Naive thymus-derived CD4-positive, alpha-beta T cell (primary cell): Measurements from ENCODE around the gene EGFR. TPM values are rescaled to one million over a fixed set of nuclear protein-coding genes. Genes with fewer than 3 reads are reported as not detected.
"Not testable (repeated sequence)": the region's sequence is repeated elsewhere in the genome, so short reads cannot be mapped to it uniquely, and the experiment has no call there.

Source experiments
- ATAC-seq: fragments of 150-1000 bp; cut with Tn5 transposase; 2 replicates; pipeline ENCODE4 v1.10.0; 2021; ENCODE audit warnings: mild to moderate bottlenecking, moderate library complexity
- CTCF ChIA-PET: fragments of 350-600 bp; sonication (Branson Sonifier 250); formaldehyde crosslinking; loops from one replicate; lab custom pipeline; 2021; ENCODE audit warnings: antibody characterized with exemption; lab: Charles Lee
- POLR2A ChIA-PET: fragments of 350-600 bp; sonication (Branson Sonifier 250); formaldehyde crosslinking; loops from one replicate; lab custom pipeline; 2021; ENCODE audit warnings: antibody characterized with exemption, inconsistent platforms; lab: Charles Lee
- DNase-seq, 9 donors: peaks; one replicate each; pipeline versions ENCODE4 v3.0.0 to v3.0.0-alpha.2; 2020 to 2022; ENCODE audit warnings: mixed read lengths in 1 of 9
- H3K27ac ChIP-seq: one replicate; pipeline ENCODE4 v1.7.0; 2013; ENCODE audit warnings: mild to moderate bottlenecking, low read depth, low read length, moderate library complexity
- H3K27me3 ChIP-seq, 2 donors: one replicate each; pipeline ENCODE4 v1.7.0; 2013; ENCODE audit warnings: low read length in 2 of 2, mild to moderate bottlenecking in 2 of 2, moderate library complexity in 2 of 2; ENCODE audit not compliant: control insufficient read depth in 2 of 2, insufficient read depth in 2 of 2
- H3K36me3 ChIP-seq, 3 experiments: 1 replicate in 2 of 3; 2 replicates in 1 of 3; pipeline ENCODE4 v1.7.0; 2013; ENCODE audit warnings: low read length in 3 of 3, mild to moderate bottlenecking in 3 of 3, moderate library complexity in 1 of 3; ENCODE audit not compliant: insufficient read depth in 3 of 3, control insufficient read depth in 2 of 3
- H3K4me1 ChIP-seq, 2 donors: one replicate each; pipeline ENCODE4 v1.7.0; 2013; ENCODE audit warnings: low read length in 2 of 2, mild to moderate bottlenecking in 2 of 2, moderate library complexity in 1 of 2; ENCODE audit not compliant: control insufficient read depth in 2 of 2, insufficient read depth in 2 of 2
- H3K4me3 ChIP-seq: 2 replicates; pipeline ENCODE4 v1.7.0; 2013; ENCODE audit warnings: mild to moderate bottlenecking, low read length
- H3K9me3 ChIP-seq, 3 experiments: 1 replicate in 2 of 3; 2 replicates in 1 of 3; pipeline ENCODE4 v1.7.0; 2013; ENCODE audit warnings: low read length in 3 of 3; ENCODE audit not compliant: control insufficient read depth in 2 of 3
- H3K27ac Mint-ChIP-seq, 9 donors: one replicate each; pipeline ENCODE4 v1.8.0; 2020 to 2022; ENCODE audit warnings: mixed read lengths in 9 of 9, mild to moderate bottlenecking in 8 of 9, moderate library complexity in 5 of 9, inconsistent platforms in 2 of 9
- H3K27me3 Mint-ChIP-seq, 5 donors: one replicate each; pipeline ENCODE4 v1.8.0; 2021 to 2022; ENCODE audit warnings: mixed read lengths in 5 of 5, mild to moderate bottlenecking in 1 of 5
- H3K36me3 Mint-ChIP-seq, 5 donors: one replicate each; pipeline ENCODE4 v1.8.0; 2020 to 2022; ENCODE audit warnings: mixed read lengths in 5 of 5, mild to moderate bottlenecking in 3 of 5, inconsistent platforms in 1 of 5
- H3K4me1 Mint-ChIP-seq, 7 donors: one replicate each; pipeline ENCODE4 v1.8.0; 2020 to 2022; ENCODE audit warnings: mixed read lengths in 7 of 7, mild to moderate bottlenecking in 3 of 7, inconsistent platforms in 1 of 7
- H3K4me3 Mint-ChIP-seq, 10 donors: one replicate each; pipeline ENCODE4 v1.8.0; 2020 to 2022; ENCODE audit warnings: mild to moderate bottlenecking in 10 of 10, mixed read lengths in 10 of 10, moderate library complexity in 6 of 10, inconsistent platforms in 2 of 10
- H3K9me3 Mint-ChIP-seq, 11 donors: one replicate each; pipeline ENCODE4 v1.8.0; 2020 to 2022; ENCODE audit warnings: mixed read lengths in 11 of 11, mild to moderate bottlenecking in 4 of 11, inconsistent platforms in 1 of 11, moderate library complexity in 1 of 11
- intact Hi-C, 2 donors: fragments of 100-400 bp; cut with micrococcal nuclease; formaldehyde crosslinking; loops; one replicate each; pipeline ENCODE4 v1.15.1; 2023
- polyA plus RNA-seq, 2 donors: library from polyadenylated mRNA; unstranded; fragments of 300-500 nt; fragmentation: Illumina TruSeq; gene quantifications; one replicate each; pipeline ENCODE4 v1.2.3, GENCODE V29; 2021
- total RNA-seq, 6 experiments: library from RNA in 5 of 6; stranded (reverse) in 5 of 6; gene quantifications; 1 replicate in 5 of 6; 2 replicates in 1 of 6; pipeline ENCODE4 v1.2.3 and lab custom pipeline; 2021 to 2026

Gene EGFR
- total and polyA plus RNA-seq, 7 experiments from 2014 or later = 0.16 TPM; not detected in 6

DNA sequence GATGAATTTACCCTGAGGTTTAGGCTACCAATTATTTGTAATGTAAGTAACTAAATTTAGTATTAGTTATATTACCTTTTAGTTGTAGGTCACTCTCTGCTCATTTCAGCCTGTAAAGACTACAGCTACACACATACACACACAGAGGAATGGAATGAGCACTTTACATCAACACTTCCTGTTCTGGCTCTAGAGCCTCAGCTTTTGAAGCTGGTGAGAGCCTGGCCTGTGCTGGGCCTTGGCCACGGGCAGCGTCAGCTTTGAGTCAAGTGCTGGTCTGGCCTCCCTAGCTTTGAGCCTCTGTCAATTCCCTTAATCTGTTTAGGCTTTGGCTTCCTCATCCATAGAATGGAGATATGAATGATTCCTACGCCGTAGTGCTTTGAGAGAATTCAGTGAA, 141.7 kb downstream of the EGFR start:
- peaks cover 2 to 27% (median 10%) of the 10 kb centered on the region in 5 donors for H3K27me3 Mint-ChIP-seq
- intact Hi-C loops = no loop called here

DNA sequence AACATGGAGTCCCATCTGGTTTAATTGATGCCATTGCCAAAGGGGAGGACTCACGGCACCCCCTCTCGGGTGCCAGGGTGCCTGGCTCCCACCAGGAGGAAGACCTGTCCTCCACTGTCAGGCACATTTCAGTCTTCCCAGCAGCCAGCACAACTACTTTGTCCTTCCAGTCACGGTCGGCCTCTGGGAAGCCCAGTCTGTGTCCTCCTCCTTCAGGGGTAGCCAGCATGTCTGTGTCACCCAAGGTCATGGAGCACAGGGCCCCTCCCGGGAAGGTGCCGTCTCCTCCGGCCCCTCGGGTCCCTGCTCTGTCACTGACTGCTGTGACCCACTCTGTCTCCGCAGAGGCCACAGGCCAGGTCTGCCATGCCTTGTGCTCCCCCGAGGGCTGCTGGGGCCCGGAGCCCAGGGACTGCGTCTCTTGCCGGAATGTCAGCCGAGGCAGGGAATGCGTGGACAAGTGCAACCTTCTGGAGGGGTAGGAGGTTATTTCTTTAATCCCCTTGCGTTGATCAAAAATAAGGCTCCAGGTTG, 142.4 kb downstream of the EGFR start:
- ATAC-seq (no peak), DNase-seq (no peak)
- Histone ChIP-seq H3K27me3 (no peaks in the 10 kb centered on the region), H3K27ac (no peak overlapping the region), H3K36me3 (no peaks in the 10 kb centered on the region), H3K9me3 (no peaks in the 10 kb centered on the region), H3K4me1 (no peaks in the 10 kb centered on the region), H3K4me3 (no peak overlapping the region)
- intact Hi-C loops = no loop called here
- no peak overlapping the region for H3K4me3 Mint-ChIP-seq
- ChIA-PET CTCF (no interaction called here), POLR2A (no interaction called here)
- H3K27ac Mint-ChIP-seq = no peak overlapping the region
- peaks cover 0 to 3% (median 0%) of the 10 kb centered on the region in 7 donors for H3K4me1 Mint-ChIP-seq
- H3K27me3 Mint-ChIP-seq = peaks cover 2 to 22% (median 10%) of the 10 kb centered on the region in 5 donors
- H3K36me3 Mint-ChIP-seq = no peaks in the 10 kb centered on the region
- peaks cover 0 to 2% (median 0%) of the 10 kb centered on the region in 11 donors for H3K9me3 Mint-ChIP-seq

More for the DNA sequence above, 141.7 kb downstream of the EGFR start:
- Histone ChIP-seq H3K4me1 (no peaks in the 10 kb centered on the region), H3K36me3 (no peaks in the 10 kb centered on the region), H3K27me3 (no peaks in the 10 kb centered on the region), H3K27ac (no peak overlapping the region), H3K4me3 (no peak overlapping the region), H3K9me3 (no peaks in the 10 kb centered on the region)
- POLR2A ChIA-PET = no interaction called here
- DNase-seq (no peak), ATAC-seq (no peak)
- Mint-ChIP-seq H3K4me1 (peaks cover 0 to 3% (median 0%) of the 10 kb centered on the region in 7 donors), H3K27ac (no peak overlapping the region), H3K36me3 (no peaks in the 10 kb centered on the region), H3K4me3 (no peak overlapping the region), H3K9me3 (peaks cover 0 to 2% (median 0%) of the 10 kb centered on the region in 11 donors)
- CTCF ChIA-PET = no interaction called here

DNA sequence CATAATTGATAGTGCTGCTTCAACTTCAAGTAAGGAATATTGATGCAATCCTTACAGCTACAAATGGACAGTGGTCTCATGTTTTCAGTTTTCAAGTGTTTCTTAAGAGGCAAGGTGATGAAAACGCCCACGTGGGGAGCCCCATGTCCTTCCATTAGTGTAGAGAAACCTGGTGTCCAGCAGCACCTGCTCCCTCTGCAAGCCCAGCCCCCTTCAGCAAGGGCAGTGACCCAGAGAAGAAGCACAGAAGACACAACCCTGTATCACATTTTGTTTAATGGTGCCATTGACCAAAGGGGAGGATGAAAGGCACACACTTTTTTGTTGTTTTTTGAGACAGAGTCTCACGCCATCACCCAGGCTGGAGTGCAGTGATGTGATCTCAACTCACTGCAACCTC, 143.7 kb downstream of the EGFR start:
- no peaks in the 10 kb centered on the region for H3K4me1 ChIP-seq

DNA sequence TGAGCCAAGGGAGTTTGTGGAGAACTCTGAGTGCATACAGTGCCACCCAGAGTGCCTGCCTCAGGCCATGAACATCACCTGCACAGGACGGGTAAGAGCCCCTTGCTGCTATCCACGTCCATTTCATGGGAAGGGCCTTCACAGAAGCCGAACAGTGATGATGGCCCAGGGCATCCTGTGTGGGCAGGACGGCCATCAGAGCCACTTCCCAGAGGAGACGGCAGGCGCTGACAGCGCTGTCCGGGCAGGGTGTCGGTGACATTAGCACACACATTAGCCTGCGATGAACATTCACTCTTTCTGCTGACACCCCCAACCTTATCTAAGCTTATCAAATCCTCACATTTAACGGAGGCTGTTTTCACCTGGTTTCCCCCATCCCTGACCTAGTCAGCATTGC, 144.9 kb downstream of the EGFR start:
- H3K36me3 ChIP-seq = no peaks in the 10 kb centered on the region
- DNase-seq (no peak), ATAC-seq (no peak)
- no peak overlapping the region for H3K27ac ChIP-seq
- Mint-ChIP-seq H3K4me3 (no peak overlapping the region), H3K27me3 (peaks cover 0 to 14% (median 9%) of the 10 kb centered on the region in 5 donors), H3K27ac (no peak overlapping the region), H3K36me3 (no peaks in the 10 kb centered on the region), H3K9me3 (peaks cover 0 to 9% (median 3%) of the 10 kb centered on the region in 11 donors), H3K4me1 (no peaks in the 10 kb centered on the region)
- intact Hi-C loops = no loop called here
- no peak overlapping the region for H3K4me3 ChIP-seq
- no peaks in the 10 kb centered on the region for H3K4me1 ChIP-seq
- POLR2A ChIA-PET = no interaction called here
- H3K27me3 ChIP-seq = no peaks in the 10 kb centered on the region
- CTCF ChIA-PET = no interaction called here
- no peaks in the 10 kb centered on the region for H3K9me3 ChIP-seq

More for the DNA sequence above, 143.7 kb downstream of the EGFR start:
- ChIA-PET POLR2A (no interaction called here), CTCF (no interaction called here)
- Histone ChIP-seq H3K36me3 (no peaks in the 10 kb centered on the region), H3K27ac (no peak overlapping the region), H3K4me3 (no peak overlapping the region), H3K27me3 (no peaks in the 10 kb centered on the region), H3K9me3 (no peaks in the 10 kb centered on the region)
- DNase-seq (no peak), ATAC-seq (no peak)
- Mint-ChIP-seq H3K27me3 (peaks cover 2 to 14% (median 12%) of the 10 kb centered on the region in 5 donors), H3K27ac (no peak overlapping the region), H3K36me3 (no peaks in the 10 kb centered on the region), H3K4me1 (no peaks in the 10 kb centered on the region), H3K4me3 (no peak overlapping the region), H3K9me3 (peaks cover 0 to 9% (median 3%) of the 10 kb centered on the region in 11 donors)
- intact Hi-C loops = no loop called here

DNA sequence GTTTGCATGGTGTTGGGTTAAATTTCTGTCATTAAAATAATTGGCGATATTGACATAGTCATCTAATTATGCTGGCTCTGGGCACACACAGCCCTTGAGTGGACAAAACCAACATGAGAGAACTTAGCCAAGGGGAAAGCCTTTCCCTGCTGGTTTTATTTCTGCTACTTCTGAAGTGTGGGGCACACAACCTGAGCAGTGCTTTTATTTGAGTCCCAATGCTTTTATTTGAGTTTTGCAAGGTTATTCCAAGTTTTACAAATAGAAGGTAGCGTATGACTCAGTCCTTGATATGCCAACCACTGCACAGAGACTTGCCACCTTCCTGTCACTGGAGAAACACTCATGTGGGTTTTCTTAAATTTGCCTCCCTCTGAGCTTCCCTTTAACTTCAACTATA, 145.7 kb downstream of the EGFR start:
- POLR2A ChIA-PET = no interaction called here
- no peaks in the 10 kb centered on the region for H3K27me3 ChIP-seq
- CTCF ChIA-PET = no interaction called here

DNA sequence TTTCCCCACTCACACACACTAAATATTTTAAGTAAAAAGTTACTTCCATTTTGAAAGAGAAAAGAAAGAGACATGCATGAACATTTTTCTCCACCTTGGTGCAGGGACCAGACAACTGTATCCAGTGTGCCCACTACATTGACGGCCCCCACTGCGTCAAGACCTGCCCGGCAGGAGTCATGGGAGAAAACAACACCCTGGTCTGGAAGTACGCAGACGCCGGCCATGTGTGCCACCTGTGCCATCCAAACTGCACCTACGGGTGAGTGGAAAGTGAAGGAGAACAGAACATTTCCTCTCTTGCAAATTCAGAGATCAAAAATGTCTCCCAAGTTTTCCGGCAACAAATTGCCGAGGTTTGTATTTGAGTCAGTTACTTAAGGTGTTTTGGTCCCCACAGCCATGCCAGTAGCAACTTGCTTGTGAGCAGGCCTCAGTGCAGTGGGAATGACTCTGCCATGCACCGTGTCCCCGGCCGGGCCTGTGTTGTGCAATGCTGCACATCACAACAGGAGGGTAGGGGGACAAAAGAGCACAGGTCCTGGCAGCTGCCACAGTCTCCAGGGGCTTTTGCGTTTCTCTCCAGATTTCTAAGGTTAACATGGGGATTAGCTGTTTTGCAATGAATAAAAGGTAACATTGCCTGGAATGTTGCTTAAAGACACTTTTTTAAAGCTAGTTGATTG, 146.5 kb downstream of the EGFR start:
- POLR2A ChIA-PET = no interaction called here
- CTCF ChIA-PET = no interaction called here
- no peaks in the 10 kb centered on the region for H3K27me3 ChIP-seq
- no peaks in the 10 kb centered on the region for H3K36me3 ChIP-seq
- Mint-ChIP-seq H3K27me3 (peaks cover 2 to 15% (median 14%) of the 10 kb centered on the region in 5 donors), H3K4me1 (no peaks in the 10 kb centered on the region), H3K4me3 (no peak overlapping the region), H3K36me3 (no peaks in the 10 kb centered on the region), H3K27ac (no peak overlapping the region), H3K9me3 (peaks cover 0 to 9% (median 4%) of the 10 kb centered on the region in 11 donors)
- DNase-seq (no peak), ATAC-seq (no peak)
- intact Hi-C loops = no loop called here
- H3K4me1 ChIP-seq = no peaks in the 10 kb centered on the region
- H3K4me3 ChIP-seq = no peak overlapping the region
- H3K9me3 ChIP-seq = no peaks in the 10 kb centered on the region
- H3K27ac ChIP-seq = no peak overlapping the region

More for the DNA sequence above, 145.7 kb downstream of the EGFR start:
- H3K36me3 ChIP-seq = no peaks in the 10 kb centered on the region
- intact Hi-C loops = no loop called here
- Mint-ChIP-seq H3K36me3 (no peaks in the 10 kb centered on the region), H3K4me3 (no peak overlapping the region), H3K27ac (no peak overlapping the region), H3K4me1 (no peaks in the 10 kb centered on the region), H3K27me3 (peaks cover 0 to 14% (median 10%) of the 10 kb centered on the region in 5 donors), H3K9me3 (peaks cover 0 to 9% (median 3%) of the 10 kb centered on the region in 11 donors)
- ATAC-seq (no peak), DNase-seq (no peak)
- no peaks in the 10 kb centered on the region for H3K4me1 ChIP-seq
- H3K27ac ChIP-seq = no peak overlapping the region
- no peaks in the 10 kb centered on the region for H3K9me3 ChIP-seq
- H3K4me3 ChIP-seq = no peak overlapping the region

DNA sequence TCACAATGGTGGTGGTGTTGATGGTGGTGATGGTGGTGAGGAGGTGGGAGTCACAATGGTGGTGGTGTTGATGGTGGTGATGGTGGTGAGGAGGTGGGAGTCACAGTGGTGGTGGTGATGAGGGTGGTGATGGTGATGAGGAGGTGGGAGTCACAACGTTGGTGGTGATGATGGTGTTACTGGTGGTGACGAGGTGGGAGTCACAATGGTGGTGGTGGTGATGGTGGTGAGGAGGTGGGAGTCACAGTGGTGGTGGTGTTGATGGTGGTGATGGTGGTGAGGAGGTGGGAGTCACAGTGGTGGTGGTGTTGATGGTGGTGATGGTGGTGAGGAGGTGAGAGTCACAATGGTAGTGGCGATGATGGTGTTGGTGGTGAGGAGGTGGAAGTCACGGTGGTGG, 148.5 kb downstream of the EGFR start:
- H3K27me3 Mint-ChIP-seq = peaks cover 0 to 23% (median 8%) of the 10 kb centered on the region in 5 donors
- H3K27me3 ChIP-seq, H3K27ac Mint-ChIP-seq, H3K4me1 Mint-ChIP-seq, H3K9me3 ChIP-seq, H3K36me3 Mint-ChIP-seq, CTCF ChIA-PET, ATAC-seq, POLR2A ChIA-PET, H3K36me3 ChIP-seq, H3K27ac ChIP-seq, intact Hi-C loops, H3K4me3 Mint-ChIP-seq, H3K4me3 ChIP-seq, H3K4me1 ChIP-seq, DNase-seq: not testable (repeated sequence)
- peaks cover 0 to 12% (median 4%) of the 10 kb centered on the region in 11 donors for H3K9me3 Mint-ChIP-seq
